Measurements from ENCODE around the gene PCP2. TPM values are rescaled to one million over a fixed set of nuclear protein-coding genes. Genes with fewer than 3 reads are reported as not detected.
A peak's percentile ranks its signal among the peaks of the same experiment; 100 is the strongest.

PCP2 gene
- total and polyA plus RNA-seq, 2 of the 8 experiments (the other 6 are each of a cell fraction or from before 2014, with no cell fraction given) = not detected

DNA sequence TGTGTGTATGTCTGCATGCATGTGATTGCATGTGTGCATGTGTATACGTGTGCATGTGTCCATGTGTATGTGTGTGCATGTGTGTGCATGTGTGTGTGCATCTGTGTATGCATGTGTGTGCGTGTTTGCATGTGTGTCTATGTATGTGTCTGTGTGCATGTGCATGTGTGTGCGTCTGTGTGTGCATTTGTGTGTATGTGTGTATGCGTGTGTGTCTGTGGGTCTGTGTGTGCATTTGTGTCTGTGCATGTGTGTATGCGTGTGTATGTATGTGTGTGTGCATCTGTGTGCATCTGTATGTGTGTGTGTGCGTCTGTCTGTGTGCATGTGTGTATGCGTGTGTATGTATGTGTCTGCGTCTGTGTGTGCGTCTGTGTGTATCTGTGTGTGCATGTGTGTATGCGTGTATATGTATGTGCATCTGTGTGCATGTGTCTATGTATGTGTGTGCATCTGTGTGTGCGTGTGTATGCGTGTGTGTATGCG lies 6.4 kb upstream of the PCP2 start:
- peak overlapping the region; percentile 19; the same call in 1 of the 2 replicates for H2BK12ac ChIP-seq (ENCODE audit: low read depth, low read length)
- H3K56ac ChIP-seq (replicated peaks; ENCODE audit: insufficient read length, low read depth, low read length) = no peak overlapping the region

More for the DNA sequence above, 6.4 kb upstream of the PCP2 start:
- WGBS, 2 experiments (ENCODE audit: extremely low coverage in 1 of 2, insufficient coverage in 1 of 2, insufficient read length in 1 of 2, insufficient replicate concordance in 2 of 2, low coverage in 1 of 2, low lambda C conversion rate in 2 of 2, missing lambda C conversion rate in 1 of 2) = 90% methylated on average over 13 of the region's 13 CpGs; no CpG with 5 or more reads in 1 of the 2 experiments
- Histone ChIP-seq H3K36me3 (ENCODE audit: control insufficient read depth in 2 of 4, insufficient read depth in 4 of 4, low read length in 3 of 4) (peaks cover 0 to 6% (median 0%) of the 10 kb centered on the region in 4 experiments; a peak in 2 of 8 replicates), H3K23me2 (ENCODE audit: low read depth, low read length) (peaks cover 5% of the 10 kb centered on the region; the same call in 1 of the 2 replicates), H4K20me1 (replicated peaks in 1 of 2; ENCODE audit: control insufficient read depth in 1 of 2, insufficient read depth in 2 of 2, low read length in 2 of 2) (peaks cover 0 to 15% of the 10 kb centered on the region in 2 experiments), H2AK5ac (ENCODE audit: low read depth, low read length) (peak overlapping the region; percentile 77), H3K79me2 (ENCODE audit: control insufficient read depth in 1 of 2, insufficient read depth in 2 of 2, low read length in 2 of 2) (peaks cover 0 to 3% of the 10 kb centered on the region in 2 experiments; a peak in 1 of 4 replicates), H2BK15ac (ENCODE audit: low read length) (no peak overlapping the region; the same call in 1 of the 2 replicates), H3K4me3 (ENCODE audit: extremely low read depth in 1 of 4, insufficient read depth in 2 of 4, low read depth in 3 of 4, low read length in 4 of 4) (no peak overlapping the region), H3K14ac (ENCODE audit: insufficient read length) (no peak overlapping the region), H3K18ac (ENCODE audit: extremely low read depth, low read length) (no peak overlapping the region), H4K91ac (replicated peaks; ENCODE audit: insufficient read length, low read length) (peak overlapping the region; percentile 65), H4K5ac (ENCODE audit: insufficient read length, low read depth, low read length) (no peak overlapping the region), H3K4me1 (replicated peaks in 1 of 4; ENCODE audit: control insufficient read depth in 3 of 4, insufficient read depth in 4 of 4, low read length in 3 of 4) (peaks cover 0 to 10% (median under 1%) of the 10 kb centered on the region in 4 experiments; a peak in 3 of 7 replicates), H3K23ac (ENCODE audit: insufficient read length) (no peak overlapping the region), H3K9me3 (ENCODE audit: insufficient read depth in 2 of 2, low read depth in 1 of 2, low read length in 1 of 2) (no peaks in the 10 kb centered on the region; a peak in 1 of 4 replicates), H3K9ac (replicated peaks in 1 of 4; ENCODE audit: extremely low read depth in 1 of 4, low read depth in 3 of 4, low read length in 3 of 4) (no peak overlapping the region), H3K27me3 (replicated peaks in 1 of 4; ENCODE audit: control insufficient read depth in 3 of 4, extremely low read depth in 1 of 4, insufficient read depth in 3 of 4, low read length in 3 of 4) (peaks cover 3 to 17% (median 14%) of the 10 kb centered on the region in 4 experiments), H4K8ac (ENCODE audit: extremely low read depth, insufficient read depth, low read length) (no peak overlapping the region), H3K4me2 (ENCODE audit: insufficient read depth in 1 of 2, low read depth in 2 of 2, low read length in 2 of 2) (no peak overlapping the region), H2BK5ac (ENCODE audit: low read depth, low read length) (no peak overlapping the region), H2BK20ac (ENCODE audit: low read length) (no peak overlapping the region), H3K4ac (replicated peaks; ENCODE audit: insufficient read length, low read depth, low read length) (peak overlapping the region; percentile 69), H2BK120ac (replicated peaks; ENCODE audit: low read depth, low read length) (no peak overlapping the region), H3K27ac (ENCODE audit: low read depth, low read length) (no peak overlapping the region), H2AFZ (ENCODE audit: low read length) (no peak overlapping the region), H3K79me1 (ENCODE audit: low read depth, low read length) (no peaks in the 10 kb centered on the region; the same call in 1 of the 2 replicates)
- FAIRE-seq (no peak), DNase-seq (ENCODE audit: low read depth in 1 of 2, low spot score in 2 of 2) (no peak)
- ChIA-PET CTCF (ENCODE audit: partially characterized antibody) (no interaction called here), POLR2A (ENCODE audit: partially characterized antibody) (interaction anchor here (1.2 kb wide), 1 partner anchor 14 kb away, joined by 4 read pairs; no protein-coding TSS in a partner anchor)
- TF ChIP-seq JUND (IDR thresholded peaks at IDR 0.05; ENCODE audit: low read length) = no peak
